Smooth muscle cell of the coronary artery (primary cell): ENCODE results near the gene VIPR1. TPM values are rescaled to one million over a fixed set of nuclear protein-coding genes. Genes with fewer than 3 reads are reported as not detected.

Experiments used
- total RNA-seq: library from RNA; depleted of rRNA; stranded (reverse); fragments of >200 nt; gene quantifications from 2 replicates; pipeline ENCODE4 v1.2.3, GENCODE V29; 2014; ENCODE audit warnings: low replicate concordance

VIPR1 gene
- 19.5 TPM in 1 of 2 replicates, not detected in the other for total RNA-seq

GRCh38 chr3:42502429-42503250 lies at the start of gene VIPR1:
VIPR1 (plus strand) TSS chr3:42502643; CDS start chr3:42502736, 93 bp downstream.

GRCh38 chr3:42581709-42582473 lies 79.4 kb downstream of the VIPR1 start, which contains the start of gene SEC22C:
SEC22C (minus strand) TSS chr3:42581967; CDS start chr3:42569046, 12,921 bp downstream.

Other genes starting within 250 kb of the VIPR1 start
- gene CCK, start 236.5 kb upstream of the VIPR1 start, total RNA-seq = 0.30 and 1.1 TPM in 2 replicates
- gene LYZL4, start 92.0 kb upstream of the VIPR1 start, total RNA-seq = 0.23 TPM in 1 of 2 replicates, not detected in the other
- gene SEC22C, start 79.3 kb downstream of the VIPR1 start, total RNA-seq = 34.9 and 41.1 TPM in 2 replicates
- 21.6 and 21.9 TPM in 2 replicates for gene SS18L2, start 88.2 kb downstream of the VIPR1 start, total RNA-seq
- gene NKTR, start 98.0 kb downstream of the VIPR1 start, total RNA-seq = 26.0 and 36.5 TPM in 2 replicates
- gene ZBTB47, start 151.1 kb downstream of the VIPR1 start, total RNA-seq = 22.5 and 44.0 TPM in 2 replicates
- gene KLHL40, start 182.9 kb downstream of the VIPR1 start, total RNA-seq = not detected in 2 replicates
- not detected in 2 replicates for gene HHATL, start 200.2 kb downstream of the VIPR1 start, total RNA-seq